CD4-positive, alpha-beta T cell treated with Interferon alpha-2 for 1 hour (primary cell): ENCODE data around the gene C19orf12.
"Not testable (repeated sequence)": the region's sequence is repeated elsewhere in the genome, so short reads cannot be mapped to it uniquely, and the experiment has no call there.

Source experiments
- DNase-seq, 2 donors: peaks; one replicate each; pipeline ENCODE4 v3.0.0-alpha.2; 2020 to 2022

C19orf12 gene

GRCh38 chr19:29727906-29728305, 12.8 kb upstream of the C19orf12 start:
- DNase-seq: no peak

- DNase-seq: no peak
These were observed 9.7 kb upstream of the C19orf12 start for GRCh38 chr19:29724746-29725145.

DNA sequence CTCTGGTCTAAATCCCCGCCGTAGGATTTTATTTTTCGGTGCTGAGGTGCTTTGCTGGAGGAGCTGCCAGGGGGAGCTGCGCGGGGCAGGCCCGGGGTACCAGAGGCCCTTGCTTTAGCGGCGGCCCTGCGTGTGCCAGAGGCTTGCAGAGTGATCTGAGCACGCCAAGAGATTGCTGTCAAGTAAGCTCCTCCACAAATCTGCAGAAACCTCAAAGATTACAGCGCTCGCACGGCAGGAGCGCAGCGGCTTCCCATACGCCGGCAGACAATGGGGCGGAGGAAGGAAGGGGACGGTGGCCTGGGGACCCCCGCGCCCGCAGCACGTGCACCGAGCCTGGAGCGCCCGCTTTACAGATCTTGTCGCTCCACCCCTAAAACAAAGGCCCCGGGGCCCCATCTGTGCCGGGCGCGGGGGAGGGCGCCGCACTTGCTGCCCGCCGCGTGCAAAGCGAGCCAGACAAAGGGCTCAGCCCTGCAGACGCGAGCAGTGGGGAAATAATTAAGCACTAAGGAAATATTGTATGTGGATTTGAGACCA, 9.1 kb upstream of the C19orf12 start:
- DNase-seq: no peak

DNA sequence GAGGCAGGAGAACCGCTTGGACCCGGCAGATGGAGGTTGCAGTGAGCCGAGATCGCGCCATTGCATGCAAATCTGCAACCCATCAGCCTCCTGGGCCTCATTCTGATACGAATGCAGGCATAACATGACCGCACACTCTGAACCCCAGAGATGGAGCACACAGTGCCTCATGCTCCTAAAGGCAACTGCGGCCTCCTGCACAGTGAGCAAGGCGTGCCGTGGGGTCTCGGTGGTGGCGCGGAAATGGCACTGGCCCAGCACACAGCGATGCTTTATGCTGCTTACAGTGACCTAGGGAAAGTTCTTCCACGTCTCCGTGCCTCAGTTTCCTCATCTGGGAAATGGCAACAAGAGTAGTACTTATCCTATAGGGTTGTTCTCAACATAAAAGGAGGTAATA, 2.0 kb upstream of the C19orf12 start:
- DNase-seq: no peak

DNA sequence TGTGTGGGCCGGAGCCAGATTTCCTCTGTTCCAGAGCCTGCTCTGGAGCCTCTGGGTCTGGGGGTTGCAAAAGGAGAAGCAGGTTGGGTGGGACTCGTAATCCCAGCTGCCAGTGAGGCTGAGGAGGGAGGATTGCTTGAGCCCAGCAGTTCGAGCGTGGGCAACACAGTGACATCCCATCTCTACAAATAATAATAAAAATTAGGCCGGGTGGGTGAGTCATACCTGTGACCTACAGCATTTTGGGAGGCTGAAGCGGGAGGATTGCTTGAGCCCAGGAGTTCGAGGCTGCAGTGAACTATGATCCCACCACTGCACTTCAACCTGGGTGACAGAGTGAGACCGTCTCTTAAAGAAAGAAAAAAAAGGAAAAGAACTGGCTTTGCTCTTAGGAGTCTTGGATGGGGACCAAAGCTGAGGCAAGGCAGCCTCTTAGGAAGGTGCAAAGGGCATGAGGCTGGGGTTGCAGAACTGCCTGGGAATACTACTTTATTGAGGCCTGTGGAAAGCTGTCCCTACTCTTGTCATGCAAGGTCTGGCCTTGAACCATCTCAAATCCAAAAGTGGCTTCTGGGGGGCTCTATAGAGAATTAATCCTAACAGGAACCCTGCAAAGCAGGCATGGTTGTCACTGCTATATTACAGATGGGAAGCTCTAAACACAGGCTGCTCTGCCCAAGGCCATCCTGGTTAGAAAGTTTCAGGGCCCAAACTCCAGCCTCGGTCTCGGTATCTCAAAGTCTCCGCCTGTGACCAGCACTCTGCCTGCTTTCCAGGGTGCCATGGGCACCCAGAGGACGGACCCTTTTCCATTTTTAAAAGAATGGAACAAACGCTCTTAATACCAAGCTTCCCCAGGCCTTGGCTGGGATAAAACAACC, 880 bp upstream of the C19orf12 start:
- peak in 1 of 2 donors; percentile 21 for DNase-seq

GRCh38 chr19:29714371-29714952, 599 bp downstream of the C19orf12 start:
- peak in 1 of 2 donors; percentile 66 for DNase-seq

DNA sequence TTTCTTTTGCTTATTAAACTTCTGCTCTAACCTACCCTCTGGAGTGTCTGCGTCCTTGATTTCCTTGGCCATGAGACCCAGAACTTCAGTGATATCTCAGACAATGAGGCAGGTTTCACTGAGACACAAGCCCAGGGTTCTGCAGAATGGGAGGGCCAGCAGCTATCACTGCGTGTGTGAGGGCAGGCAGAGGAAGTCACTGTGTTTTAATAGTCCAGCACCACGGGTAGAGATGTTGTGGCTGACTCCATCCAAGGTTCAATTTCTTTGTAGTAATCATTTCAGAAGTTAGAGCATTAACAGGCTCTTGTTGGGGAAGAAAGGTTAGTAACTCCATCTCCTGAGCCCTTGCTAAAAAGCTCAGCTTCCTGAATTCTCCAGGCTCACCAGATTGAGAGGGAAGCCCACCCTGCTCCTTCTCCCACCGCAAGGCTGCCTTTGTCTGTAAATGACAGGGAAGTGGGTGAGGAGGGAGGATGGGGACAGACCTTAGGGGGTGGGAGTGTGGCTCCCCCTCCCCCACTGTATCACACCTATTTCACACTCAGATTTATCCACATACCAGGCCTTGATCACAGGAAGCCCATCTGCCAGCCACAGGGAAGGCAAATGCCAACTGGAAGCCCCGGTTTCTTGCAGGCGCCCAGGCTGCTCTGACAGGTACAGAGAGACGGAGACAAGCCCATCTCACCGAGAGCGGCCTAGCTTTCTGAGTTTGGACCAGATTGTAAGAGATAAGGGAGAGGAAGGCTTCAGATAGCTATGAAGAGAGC, 2.1 kb downstream of the C19orf12 start:
- no peak for DNase-seq

DNA sequence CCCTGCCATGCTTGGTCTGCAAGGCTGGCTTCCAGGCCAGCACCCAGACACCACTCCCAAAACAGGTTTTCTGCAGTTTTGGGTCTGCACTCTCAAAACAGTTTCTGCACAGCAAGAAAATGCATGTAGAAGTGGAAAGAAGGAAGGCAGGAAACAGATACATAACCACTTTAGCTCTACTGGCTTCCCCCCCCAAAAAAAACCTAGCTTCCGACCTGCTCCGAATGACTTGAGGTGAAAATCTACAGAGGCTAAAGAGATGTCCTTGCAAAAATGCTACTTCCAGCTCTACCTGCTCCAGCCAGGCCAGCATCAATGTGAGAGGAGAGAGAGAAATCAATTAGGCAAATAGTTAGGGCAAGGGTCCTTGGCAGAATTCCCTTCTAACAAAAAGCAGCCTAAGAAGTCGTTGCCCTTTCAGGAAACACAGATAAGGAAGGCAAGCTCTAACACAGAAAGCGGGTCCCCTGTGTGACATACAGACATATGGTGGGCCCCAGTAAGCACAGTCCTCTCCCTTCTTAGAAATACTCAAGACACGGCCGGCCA, 3.4 kb downstream of the C19orf12 start:
- no peak for DNase-seq

DNA sequence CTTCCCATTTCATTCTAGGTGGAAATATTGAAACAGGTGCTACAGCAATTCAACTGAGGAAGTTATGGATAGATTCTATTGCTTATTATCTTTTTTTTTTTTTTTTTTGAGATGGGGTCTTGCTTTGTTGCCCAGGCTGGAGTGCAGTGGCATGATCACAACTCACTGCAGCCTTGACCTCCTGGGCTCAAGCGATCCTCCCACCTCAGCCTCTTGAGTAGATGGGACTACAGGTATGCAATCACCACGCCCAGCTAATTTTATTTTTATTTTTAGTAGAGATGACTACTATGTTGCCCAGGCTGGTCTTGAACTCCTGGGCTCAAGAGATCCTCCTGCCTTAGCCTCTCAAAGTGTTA, 5.6 kb downstream of the C19orf12 start:
- DNase-seq: not testable (repeated sequence)

- DNase-seq: no peak
These were observed 6.3 kb downstream of the C19orf12 start for GRCh38 chr19:29708554-29709439.

- no peak for DNase-seq
These were observed 8.4 kb downstream of the C19orf12 start for GRCh38 chr19:29706635-29707034.

- DNase-seq: no peak
These were observed 9.4 kb downstream of the C19orf12 start for GRCh38 chr19:29705706-29706105.

DNA sequence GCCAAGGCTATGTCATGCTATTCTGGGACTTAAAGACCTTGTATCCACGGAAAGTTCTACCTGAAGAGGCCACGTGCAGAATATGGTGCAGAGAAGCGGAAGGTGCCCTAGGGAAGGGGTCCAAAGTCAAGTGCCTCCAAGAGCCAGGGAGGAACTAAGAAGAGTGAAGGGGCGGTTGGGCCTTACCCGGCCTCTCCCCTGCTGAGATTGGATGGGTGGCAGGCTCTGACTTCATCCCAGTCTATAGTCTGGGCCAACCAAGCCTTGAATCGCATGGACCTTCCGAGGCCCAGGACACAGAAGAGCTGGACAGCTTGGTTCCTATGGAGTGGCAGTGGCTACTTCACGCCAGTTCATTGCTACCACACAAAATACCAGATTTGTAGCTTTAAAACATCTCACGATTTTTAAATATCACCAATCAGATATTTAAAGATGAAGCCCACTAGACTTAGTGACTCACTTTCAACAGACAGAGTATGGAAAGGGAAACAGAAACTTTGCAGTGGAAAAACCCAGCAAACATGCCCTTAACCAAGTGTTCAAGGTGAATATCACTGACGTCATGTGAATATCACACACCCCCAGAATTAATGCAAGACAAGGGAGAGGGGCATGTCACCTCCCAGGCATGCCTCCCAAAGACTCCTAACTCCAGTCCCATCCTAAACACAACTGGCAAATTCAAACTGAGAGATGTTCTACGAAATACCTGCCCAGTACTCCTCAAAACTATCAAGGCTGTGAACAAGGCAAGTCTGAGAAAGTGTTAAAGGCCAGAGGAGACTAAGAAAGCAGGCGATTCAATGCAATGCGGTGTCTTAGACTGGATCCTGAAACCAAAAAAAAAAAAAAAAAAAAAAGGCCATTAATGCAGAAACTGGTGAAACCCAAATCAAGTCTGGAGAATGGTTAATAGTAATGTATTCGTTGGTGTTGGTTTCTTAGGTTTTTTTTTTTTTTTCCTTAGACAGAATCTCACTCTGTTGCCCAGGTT, 10.2 kb downstream of the C19orf12 start:
- no peak for DNase-seq

DNA sequence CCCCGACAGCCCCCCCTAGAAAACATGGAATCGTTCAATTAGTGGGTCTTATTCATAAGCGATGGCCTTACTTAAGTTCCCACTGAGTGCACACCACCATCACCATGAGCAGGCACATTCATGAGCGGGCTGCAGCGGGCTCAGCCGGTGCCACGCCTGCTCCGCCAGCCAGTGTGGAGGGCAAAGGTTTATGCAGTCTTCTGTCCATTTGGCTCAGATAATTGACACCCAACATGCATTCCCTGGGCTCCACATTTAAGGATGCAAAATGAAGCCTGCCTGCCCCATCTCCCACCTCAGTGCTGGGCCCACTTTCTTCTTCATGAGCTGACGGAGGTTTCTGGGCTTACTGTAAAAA, 12.1 kb downstream of the C19orf12 start:
- no peak for DNase-seq

- no peak for DNase-seq
These were observed 12.7 kb downstream of the C19orf12 start for GRCh38 chr19:29702161-29702962.

DNA sequence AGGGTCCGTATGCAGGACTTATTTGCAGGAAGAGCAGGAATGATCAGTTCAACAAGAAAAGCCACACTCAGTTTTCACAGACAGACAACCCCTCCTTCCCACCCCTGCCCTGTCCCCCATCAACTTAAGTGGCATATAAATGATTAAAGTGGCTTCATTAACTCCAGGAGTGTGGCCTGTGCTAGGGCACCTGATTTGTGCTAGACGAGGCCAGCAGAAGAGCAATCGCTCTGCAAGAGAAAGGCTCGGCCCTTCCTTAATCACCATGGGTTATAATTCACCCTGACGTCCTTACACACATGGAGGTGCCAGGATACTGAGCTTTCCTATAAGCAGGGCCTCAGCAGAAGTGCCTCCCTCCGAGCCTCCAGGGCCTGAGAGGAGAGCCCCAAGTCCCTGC, 14.6 kb downstream of the C19orf12 start:
- DNase-seq: no peak

DNA sequence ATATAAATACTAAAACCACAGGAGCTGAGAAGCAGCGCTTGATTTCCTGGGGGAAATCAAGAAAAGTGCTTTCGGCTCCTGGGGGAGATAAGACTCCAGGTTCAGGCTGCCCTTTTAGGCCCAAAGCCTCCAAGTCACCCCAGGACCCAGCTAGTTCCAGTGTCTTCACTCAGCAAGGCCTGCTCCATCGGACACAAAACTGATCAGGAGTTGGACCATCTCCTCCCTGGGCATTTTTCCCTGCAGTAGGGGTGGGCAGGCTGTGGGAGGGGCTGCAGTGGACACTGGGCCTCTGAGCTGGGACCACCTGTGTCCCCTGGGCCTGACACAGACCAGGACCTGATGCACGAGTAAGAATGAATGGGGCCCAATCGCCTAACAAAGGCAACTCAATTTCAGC, 15.2 kb downstream of the C19orf12 start:
- DNase-seq: no peak

DNA sequence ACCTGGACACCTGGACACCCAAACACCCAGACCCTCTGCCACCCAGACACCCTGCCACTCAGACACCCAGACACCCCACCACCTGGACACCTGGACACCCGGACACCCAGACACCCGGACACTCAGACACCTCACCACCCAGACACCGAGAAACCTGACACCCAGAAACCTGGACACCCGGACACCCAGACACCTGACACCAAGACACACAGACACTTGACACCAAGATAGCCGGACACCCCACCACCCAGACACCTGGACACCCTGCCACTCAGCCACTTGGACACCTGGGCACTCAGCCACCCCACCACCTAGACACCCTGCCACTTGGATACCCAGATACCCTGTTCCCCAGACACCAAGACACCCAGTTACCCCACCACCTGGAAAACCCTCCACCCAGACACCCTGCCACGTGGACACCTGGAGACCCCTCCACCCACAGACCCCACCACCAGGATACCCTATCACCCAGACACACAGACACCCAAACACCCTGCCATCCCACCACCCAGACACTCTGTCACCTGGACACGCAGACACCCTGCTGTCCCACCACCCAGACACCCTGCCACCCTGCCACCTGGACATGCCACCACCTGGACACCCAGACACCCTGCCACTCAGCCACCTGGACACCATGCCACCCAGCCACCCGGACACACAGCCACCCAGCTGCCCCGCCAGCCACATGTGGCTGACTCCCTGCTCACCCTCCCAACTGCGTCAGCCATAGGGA, 17.4 kb downstream of the C19orf12 start:
- no peak for DNase-seq

- no peak for DNase-seq
These were observed 18.6 kb downstream of the C19orf12 start for GRCh38 chr19:29696565-29696846.
